NCI-H1048 (cell line): ENCODE data around the gene CYP2A7.
"Not testable (repeated sequence)": the region's sequence is repeated elsewhere in the genome, so short reads cannot be mapped to it uniquely, and the experiment has no call there.

Source experiments
- DNase-seq: peaks from one replicate; lab custom pipeline; 2025; lab: John Stamatoyannopoulos, UW

The CYP2A7 gene

GRCh38 chr19:40842012-40842411, 40.0 kb downstream of the CYP2A7 start:
- DNase-seq: not testable (repeated sequence)

DNA sequence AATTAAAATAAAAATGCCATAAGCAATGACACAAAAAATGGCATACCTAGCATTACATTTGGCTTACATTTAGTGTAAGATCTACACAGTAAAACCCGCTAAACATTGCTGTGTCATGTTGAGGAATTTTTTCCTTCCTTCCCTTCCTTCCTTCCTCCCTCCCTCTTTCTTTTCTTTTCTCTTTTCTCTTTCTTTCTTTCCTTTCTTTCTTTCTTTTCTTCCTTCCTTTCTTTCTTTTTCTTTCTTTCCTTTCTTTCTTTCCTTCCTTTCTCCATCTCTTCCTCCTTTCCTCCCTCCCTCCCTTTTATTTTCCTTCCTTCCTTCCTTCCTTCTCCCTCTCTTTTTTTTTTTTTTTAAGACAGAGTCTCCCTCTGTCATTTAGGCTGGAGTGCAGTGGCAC, 43.6 kb downstream of the CYP2A7 start:
- not testable (repeated sequence) for DNase-seq

DNA sequence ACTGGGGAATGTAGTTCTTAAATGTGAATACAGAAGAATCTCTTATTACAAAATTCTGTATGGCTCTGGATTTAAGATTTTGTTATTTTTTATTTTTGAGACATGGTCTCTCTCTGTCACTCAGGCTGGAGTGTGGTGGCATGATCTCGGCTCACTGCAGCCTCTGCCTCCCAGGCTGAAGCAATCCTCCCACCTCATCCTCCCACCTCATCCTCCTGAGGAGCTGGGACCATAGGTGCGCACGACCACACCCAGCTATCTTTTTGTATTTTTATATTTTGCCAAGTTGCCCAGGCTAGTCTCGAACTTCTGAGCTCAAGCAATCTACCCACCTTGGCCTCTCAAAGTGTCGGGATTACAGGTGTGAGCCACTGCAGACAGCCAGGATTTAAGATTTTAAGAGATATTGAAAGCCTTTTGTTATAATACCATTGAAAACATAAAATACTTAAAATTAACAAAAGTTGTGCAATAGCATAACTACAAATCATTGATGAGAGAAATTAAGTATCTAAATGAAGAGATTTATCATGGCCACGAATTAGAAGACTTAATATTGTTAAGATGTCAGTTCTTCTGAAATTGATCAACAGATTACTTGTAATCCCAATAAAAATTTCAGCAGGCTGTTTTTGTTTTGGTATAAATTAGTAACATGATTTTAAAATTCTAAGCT, 45.1 kb downstream of the CYP2A7 start:
- no peak for DNase-seq

DNA sequence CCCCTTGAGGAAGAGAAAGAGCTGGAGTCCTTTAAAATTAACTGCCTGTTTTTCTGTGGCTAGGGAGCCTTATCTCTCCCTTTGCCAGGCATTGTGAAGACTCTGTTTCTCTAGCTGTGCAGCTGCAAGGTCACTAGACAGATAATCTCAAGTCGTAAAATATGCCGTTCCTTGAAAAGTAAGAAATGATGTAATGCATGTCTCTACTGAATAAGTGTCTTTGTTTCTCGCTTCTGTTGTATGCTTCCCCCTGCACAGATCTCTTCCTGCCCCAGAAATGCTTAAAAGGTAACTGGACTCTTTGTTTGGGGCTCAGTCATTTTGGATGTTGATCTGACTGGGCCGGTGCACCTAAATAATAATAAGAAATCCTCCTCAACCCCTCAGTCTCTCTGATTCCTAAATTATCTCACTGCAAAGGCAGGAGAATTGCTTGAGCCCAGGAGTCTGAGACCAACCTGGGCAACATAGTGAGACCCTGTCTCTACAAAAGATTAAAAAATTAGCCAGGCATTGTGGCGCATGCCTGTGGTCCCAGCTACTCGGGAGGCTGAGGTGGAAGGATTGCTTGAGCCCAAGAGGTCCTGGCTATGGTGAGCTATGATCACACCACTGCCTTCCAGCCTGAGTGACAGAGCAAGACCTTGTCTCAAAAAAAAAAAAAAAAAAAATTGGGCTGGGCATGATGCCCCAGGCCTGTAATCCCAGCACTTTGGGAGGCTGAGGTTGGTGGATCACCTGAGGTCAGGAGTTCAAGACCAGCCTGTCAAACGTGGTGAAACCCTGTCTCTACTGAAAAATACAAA, 48.1 kb downstream of the CYP2A7 start:
- DNase-seq: not testable (repeated sequence)

GRCh38 chr19:40832431-40832790, 49.6 kb downstream of the CYP2A7 start:
- not testable (repeated sequence) for DNase-seq

DNA sequence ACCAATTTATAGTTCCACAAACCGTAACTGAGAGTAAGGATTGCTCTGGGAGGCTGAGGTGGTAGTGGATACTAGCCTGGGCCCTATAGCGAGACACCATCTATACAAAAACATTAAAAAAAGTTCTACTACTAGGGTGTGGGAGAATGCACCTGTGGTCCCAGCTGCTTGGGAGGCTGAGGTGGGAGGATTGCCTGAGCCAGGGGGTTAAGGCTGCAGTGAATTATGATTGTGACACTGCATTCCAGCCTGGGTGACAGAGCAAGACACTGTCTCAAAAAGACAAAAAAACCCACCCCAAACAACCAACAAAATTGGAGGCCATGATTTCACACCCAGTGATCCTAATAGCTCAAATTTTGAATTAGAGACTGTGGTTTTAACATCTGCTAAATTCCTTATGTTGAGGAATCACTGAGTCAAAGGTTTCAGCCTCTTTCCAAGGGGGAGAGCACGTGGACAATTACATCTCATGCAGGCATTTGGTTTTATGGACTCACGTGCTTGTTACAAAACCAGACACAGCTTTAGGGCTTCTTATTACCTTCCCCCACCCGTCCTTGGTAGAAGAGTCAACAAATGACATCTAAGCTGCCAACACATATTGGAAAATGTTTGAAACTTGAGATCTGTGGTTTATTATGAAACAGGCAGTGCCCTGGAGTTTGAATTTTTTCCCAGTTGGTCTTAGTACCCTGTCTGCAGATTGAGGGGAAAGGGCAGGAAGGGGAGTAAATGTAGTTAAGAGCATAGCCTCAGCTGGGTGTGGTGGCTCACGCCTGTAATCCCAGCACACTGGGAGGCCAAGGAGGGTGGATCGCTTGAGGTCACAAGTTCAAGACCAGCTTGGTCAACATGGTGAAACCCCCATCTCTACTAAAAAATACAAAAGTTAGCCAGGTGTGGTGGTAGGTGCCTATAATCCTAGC, 50.3 kb downstream of the CYP2A7 start:
- DNase-seq: no peak

DNA sequence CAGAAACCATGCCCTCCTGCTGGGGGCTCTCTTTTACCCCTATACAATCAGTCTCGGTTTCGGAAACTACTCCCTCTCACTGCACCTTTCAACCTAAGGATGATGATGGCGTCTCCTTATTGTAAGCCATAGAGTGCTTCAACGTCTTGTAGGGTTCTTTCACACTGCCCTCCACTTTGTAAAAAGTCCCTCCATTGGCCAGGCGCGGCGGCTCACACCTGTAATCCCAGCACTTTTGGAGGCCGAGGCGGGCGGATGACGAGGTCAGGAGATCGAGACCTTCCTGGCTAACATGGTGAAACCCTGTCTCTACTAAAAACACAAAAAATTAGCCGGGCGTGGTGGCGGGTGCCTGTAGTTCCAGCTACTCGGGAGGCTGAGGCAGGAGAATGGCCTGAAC, 51.3 kb downstream of the CYP2A7 start:
- not testable (repeated sequence) for DNase-seq

GRCh38 chr19:40829205-40829604, 52.8 kb downstream of the CYP2A7 start:
- DNase-seq: no peak

DNA sequence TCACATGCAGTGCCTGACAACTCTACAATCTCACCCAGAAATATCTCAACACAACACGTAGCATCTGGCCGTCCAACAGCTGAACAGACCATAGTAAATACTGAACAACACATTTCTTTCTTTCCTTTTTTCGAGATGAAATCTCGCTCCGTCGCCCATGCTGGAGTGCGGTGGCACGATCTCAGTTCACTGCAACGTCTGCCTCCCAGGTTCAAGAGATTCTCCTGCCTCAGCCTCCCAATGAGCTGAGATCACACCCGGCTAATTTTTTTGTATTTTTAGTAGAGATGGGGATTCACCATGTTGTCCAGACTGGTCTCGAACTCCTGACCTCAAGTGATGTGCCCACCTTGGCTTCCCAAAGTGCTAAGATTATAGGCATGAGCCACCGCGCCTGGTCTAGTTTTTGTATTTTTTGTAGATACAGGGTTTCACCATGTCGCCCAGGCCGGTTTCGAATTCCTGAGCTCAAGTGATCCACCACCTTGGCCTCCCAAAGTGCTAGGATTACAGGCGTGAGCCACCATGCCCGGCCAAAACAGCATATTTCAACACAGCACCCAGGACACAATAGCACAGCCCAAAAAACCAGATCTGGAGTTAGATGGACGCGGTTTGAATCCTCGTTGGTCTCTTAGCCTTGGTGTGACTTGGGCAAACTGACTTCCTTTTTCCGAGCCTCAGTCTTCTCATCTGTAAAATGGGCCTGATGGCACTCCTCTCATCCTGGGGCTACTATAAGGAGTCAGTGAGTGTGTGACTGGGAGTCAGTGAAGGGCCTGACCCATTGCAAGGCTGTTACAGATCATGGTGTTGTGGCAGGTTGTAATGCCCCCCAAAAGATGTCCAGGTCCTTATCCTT, 54.4 kb downstream of the CYP2A7 start:
- no peak for DNase-seq

- DNase-seq: not testable (repeated sequence)
Measured at GRCh38 chr19:40826699-40827385, 55.2 kb downstream of the CYP2A7 start.

DNA sequence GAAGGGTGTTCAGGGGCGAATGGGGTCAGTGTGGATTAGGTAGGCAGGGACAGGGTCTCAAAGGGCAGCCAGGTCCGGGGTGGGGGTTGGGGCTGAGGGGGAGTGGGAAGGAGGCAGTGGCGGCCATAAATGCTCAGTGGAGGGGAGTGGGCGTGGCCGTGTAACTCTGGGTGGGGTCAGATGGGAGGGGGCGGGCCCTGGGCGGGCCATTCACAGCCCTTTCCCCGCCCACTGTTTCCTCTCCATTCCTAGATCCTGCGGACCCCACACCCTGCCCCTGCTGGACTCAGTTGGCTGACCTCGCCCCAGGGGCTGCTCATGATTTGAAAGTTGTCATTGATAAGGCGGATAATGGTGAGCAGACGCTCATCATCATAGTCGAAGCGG, 55.7 kb downstream of the CYP2A7 start:
- not testable (repeated sequence) for DNase-seq

GRCh38 chr19:40825460-40826095, 56.5 kb downstream of the CYP2A7 start:
- not testable (repeated sequence) for DNase-seq
